WERI-Rb-1 (cell line): Measurements from ENCODE around the gene CSNK2A1.

Source experiments
- DNase-seq: peaks from one replicate; pipeline ENCODE4 v3.0.0-alpha.2; 2020
- H3K27ac ChIP-seq: fragments of 250-450 bp; sonication (Bioruptor Pico); 2 replicates; pipeline ENCODE4 v1.5.1; 2020; ENCODE audit warnings: mild to moderate bottlenecking, moderate library complexity
- H3K27me3 ChIP-seq: fragments of 250-450 bp; sonication (Bioruptor Pico); 2 replicates; pipeline ENCODE4 v1.5.1; 2021; ENCODE audit warnings: mild to moderate bottlenecking, low read depth, moderate library complexity; ENCODE audit not compliant: insufficient read depth, severe bottlenecking
- H3K36me3 ChIP-seq: fragments of 250-450 bp; sonication (Bioruptor Pico); 2 replicates; pipeline ENCODE4 v1.5.1; 2020; ENCODE audit warnings: mild to moderate bottlenecking, moderate library complexity
- H3K4me3 ChIP-seq: 2 replicates; pipeline ENCODE4 v1.5.1; 2011; ENCODE audit warnings: low read depth, mild to moderate bottlenecking, control low read depth, low read length
- H3K9me3 ChIP-seq: fragments of 250-450 bp; sonication (Bioruptor Pico); 2 replicates; pipeline ENCODE4 v1.5.1; 2021; ENCODE audit warnings: mild to moderate bottlenecking, moderate library complexity; ENCODE audit not compliant: severe bottlenecking
- CTCF ChIP-seq: IDR thresholded peaks from 2 replicates; pipeline ENCODE4 v1.5.1; 2011; ENCODE audit warnings: low read depth, mild to moderate bottlenecking, control low read depth, inconsistent platforms, low read length

CSNK2A1 gene

GRCh38 chr20:543369-544152 is at the start of gene CSNK2A1:
Gene CSNK2A1 (minus strand): TSS chr20:543790. CDS start chr20:508551, 35,239 bp downstream.
- DNase-seq: peak; percentile 96
- peak within 1 kb of the TSS; percentile 95 for H3K4me3 ChIP-seq
- TF ChIP-seq CTCF: no peak
- no peaks in the 10 kb centered on the region for H3K27me3 ChIP-seq
- peaks cover 10% of the 10 kb centered on the region; the same call in 1 of the 2 replicates for H3K36me3 ChIP-seq
- peak within 1 kb of the TSS; percentile 98 for H3K27ac ChIP-seq
- no peaks in the 10 kb centered on the region for H3K9me3 ChIP-seq

DNA sequence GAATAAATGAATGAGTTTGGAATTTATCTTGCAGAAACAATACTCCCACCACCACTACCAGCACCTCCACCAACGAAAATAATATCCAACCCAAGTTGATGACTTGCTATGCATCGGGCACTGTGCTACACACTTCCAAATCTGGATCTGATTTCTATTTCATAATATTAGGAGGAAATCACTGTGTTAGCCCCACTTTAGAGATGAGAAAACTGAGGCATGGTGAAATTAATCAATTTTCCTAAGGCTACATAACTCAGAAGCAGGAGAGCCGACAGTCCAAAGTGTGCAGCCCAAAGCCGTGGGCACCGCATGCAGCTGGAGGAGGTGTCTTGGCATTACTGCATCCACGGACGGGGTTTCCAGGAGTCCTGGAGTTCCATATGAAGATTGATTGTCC is 48.9 kb upstream of the CSNK2A1 start:
- no peak overlapping the region for H3K27ac ChIP-seq
- no peak for DNase-seq
- H3K9me3 ChIP-seq: no peaks in the 10 kb centered on the region
- H3K27me3 ChIP-seq: no peaks in the 10 kb centered on the region
- no peak overlapping the region for H3K4me3 ChIP-seq
- H3K36me3 ChIP-seq: no peaks in the 10 kb centered on the region
- TF ChIP-seq CTCF: no peak

- Histone ChIP-seq H3K4me3 (no peak overlapping the region), H3K36me3 (no peaks in the 10 kb centered on the region), H3K27me3 (no peaks in the 10 kb centered on the region), H3K27ac (no peak overlapping the region), H3K9me3 (no peaks in the 10 kb centered on the region)
- DNase-seq: no peak
- TF ChIP-seq CTCF: no peak
Observed at GRCh38 chr20:591941-592340, 48.4 kb upstream of the CSNK2A1 start.

GRCh38 chr20:588932-589672 is 45.5 kb upstream of the CSNK2A1 start:
- H3K27me3 ChIP-seq: no peaks in the 10 kb centered on the region
- no peak for TF ChIP-seq CTCF
- no peak overlapping the region for H3K27ac ChIP-seq
- no peaks in the 10 kb centered on the region for H3K9me3 ChIP-seq
- DNase-seq: no peak
- no peak overlapping the region for H3K4me3 ChIP-seq
- no peaks in the 10 kb centered on the region for H3K36me3 ChIP-seq

GRCh38 chr20:588476-588875 is 44.9 kb upstream of the CSNK2A1 start:
- Histone ChIP-seq H3K27me3 (no peaks in the 10 kb centered on the region), H3K36me3 (no peaks in the 10 kb centered on the region)
- DNase-seq: no peak

More at GRCh38 chr20:588476-588875, 44.9 kb upstream of the CSNK2A1 start:
- Histone ChIP-seq H3K4me3 (no peak overlapping the region), H3K27ac (no peak overlapping the region), H3K9me3 (no peaks in the 10 kb centered on the region)
- TF ChIP-seq CTCF: no peak
